ENCODE results near the gene DLGAP1. TPM values are rescaled to one million over a fixed set of nuclear protein-coding genes. Genes with fewer than 3 reads are reported as not detected.

DLGAP1 gene
- total and polyA plus RNA-seq, 5 experiments from 2014 or later: not detected

DNA sequence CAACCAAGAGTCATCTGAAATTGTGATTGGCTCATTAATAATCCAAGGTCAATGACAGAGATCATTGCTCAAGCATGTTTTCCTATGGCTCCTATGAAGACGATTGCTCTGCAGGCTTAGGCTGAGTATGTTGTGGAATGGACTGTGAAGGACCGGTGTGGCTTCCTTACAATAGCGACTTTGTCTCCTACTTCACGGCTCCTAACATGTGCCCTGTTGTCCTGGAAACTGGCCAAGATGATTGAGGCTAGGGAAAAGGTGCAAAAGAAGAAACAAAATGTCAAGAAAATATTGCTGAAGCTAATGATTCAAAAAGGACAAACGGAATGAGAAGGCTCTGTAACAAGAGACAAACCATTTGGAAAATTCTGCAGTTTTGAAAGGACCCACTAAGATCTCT lies 24.3 kb downstream of the DLGAP1 start:
- DNase-seq (no peak), ATAC-seq (no peak)
- peak overlapping the region in 1 of 10 donors; percentile 15 for H3K27ac Mint-ChIP-seq
- H3K27me3 Mint-ChIP-seq: no peaks in the 10 kb centered on the region
- POLR2A ChIA-PET: no interaction called here
- peaks cover 0 to 16% (median 2%) of the 10 kb centered on the region in 9 donors for H3K9me3 Mint-ChIP-seq
- H3K36me3 Mint-ChIP-seq: no peaks in the 10 kb centered on the region
- H3K4me3 Mint-ChIP-seq: no peak overlapping the region
- H3K4me1 Mint-ChIP-seq: no peaks in the 10 kb centered on the region

DNA sequence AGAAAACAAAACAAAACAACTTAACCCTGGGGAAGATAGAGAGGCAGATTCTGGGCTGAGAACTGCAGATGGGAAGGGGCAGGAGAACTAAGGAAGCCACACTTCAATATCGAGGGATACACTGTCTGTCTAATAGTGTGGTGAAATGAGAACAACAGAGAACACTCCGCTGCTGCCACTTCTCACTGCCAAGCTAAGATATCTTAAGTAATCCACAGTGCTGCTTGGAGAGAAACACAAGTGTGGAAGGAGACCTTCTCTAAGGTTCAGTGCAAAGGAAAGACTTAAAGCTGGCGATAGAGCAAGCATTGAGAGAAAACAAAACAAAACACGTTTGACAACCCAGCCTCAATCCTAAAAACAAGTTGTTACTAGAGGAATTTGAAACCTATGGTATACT lies 37.4 kb downstream of the DLGAP1 start:
- DNase-seq (no peak), ATAC-seq (no peak)
- Mint-ChIP-seq H3K4me1 (no peaks in the 10 kb centered on the region), H3K36me3 (no peaks in the 10 kb centered on the region), H3K9me3 (peaks cover 2 to 35% (median 7%) of the 10 kb centered on the region in 9 donors), H3K4me3 (no peak overlapping the region), H3K27me3 (no peaks in the 10 kb centered on the region), H3K27ac (no peak overlapping the region)
- POLR2A ChIA-PET: no interaction called here

DNA sequence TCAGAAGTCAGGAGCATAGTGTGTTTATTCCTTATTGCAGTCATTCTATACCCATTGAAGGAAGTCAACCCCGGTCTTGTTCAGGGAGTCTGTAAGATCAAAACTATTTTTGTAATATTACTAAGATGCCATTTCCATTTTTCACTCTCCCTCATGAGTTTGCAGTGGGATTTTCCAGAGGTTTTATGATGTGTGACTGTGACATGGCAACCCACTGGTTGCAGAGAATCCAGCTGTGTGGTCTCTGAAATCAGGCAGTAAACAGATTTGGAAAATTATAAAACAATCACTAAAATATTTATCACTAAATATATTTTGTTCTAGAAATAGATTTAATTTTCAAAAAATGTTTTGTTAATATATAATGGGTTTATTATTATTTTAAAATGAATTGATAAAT lies 38.1 kb downstream of the DLGAP1 start:
- no peaks in the 10 kb centered on the region for H3K4me1 Mint-ChIP-seq
- no peaks in the 10 kb centered on the region for H3K27me3 Mint-ChIP-seq
- peaks cover 2 to 35% (median 7%) of the 10 kb centered on the region in 9 donors for H3K9me3 Mint-ChIP-seq
- ATAC-seq: no peak
- H3K36me3 Mint-ChIP-seq: no peaks in the 10 kb centered on the region
- H3K27ac Mint-ChIP-seq: no peak overlapping the region
- DNase-seq: no peak
- no peak overlapping the region for H3K4me3 Mint-ChIP-seq
- POLR2A ChIA-PET: no interaction called here

DNA sequence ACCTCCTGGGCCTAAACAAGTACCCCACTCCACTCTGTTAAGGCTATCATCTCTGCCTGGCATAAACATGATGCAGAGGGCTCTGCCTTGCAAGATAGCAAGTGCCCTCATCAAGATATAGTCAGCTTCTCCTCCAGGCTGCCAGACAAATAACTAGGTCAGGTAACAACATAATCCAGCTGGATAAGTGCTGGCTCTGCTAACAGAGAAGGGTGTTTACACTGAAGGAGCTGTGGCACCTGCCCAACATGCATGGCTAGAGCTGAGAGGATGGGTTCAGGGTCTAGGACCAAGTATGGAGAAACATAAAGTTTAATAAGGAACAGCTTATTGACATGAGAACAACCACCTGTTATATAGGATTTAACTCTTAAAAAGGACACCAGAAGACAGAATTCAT lies 42.8 kb downstream of the DLGAP1 start:
- no peak overlapping the region for H3K4me3 Mint-ChIP-seq
- no peaks in the 10 kb centered on the region for H3K27me3 Mint-ChIP-seq
- peaks cover 0 to 8% (median 3%) of the 10 kb centered on the region in 9 donors for H3K9me3 Mint-ChIP-seq
- POLR2A ChIA-PET: no interaction called here
- no peaks in the 10 kb centered on the region for H3K36me3 Mint-ChIP-seq
- ATAC-seq: no peak
- H3K4me1 Mint-ChIP-seq: no peaks in the 10 kb centered on the region
- H3K27ac Mint-ChIP-seq: no peak overlapping the region
- DNase-seq: no peak

DNA sequence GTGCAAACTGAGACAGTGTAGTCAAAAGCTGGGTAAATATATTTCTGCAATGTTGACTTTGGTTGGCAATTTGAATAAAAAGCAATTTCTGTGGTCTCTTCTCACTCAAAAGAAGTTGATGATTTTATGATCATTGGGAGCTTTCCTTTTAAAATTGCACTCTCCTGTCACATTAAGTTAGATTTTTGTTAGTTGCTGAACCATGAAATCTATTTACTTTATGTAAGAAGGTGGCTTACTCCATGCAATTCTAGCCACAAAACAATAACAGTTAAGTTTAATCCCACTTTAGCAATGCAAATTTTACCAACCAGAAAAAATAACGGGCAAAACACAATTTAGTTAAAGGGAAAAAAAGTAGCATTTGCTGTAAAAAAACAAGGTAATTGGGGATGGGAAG lies 48.3 kb downstream of the DLGAP1 start:
- H3K27me3 Mint-ChIP-seq: no peaks in the 10 kb centered on the region
- no peak overlapping the region for H3K4me3 Mint-ChIP-seq
- peaks cover 0 to 15% (median 4%) of the 10 kb centered on the region in 9 donors for H3K9me3 Mint-ChIP-seq
- H3K4me1 Mint-ChIP-seq: no peaks in the 10 kb centered on the region
- no peaks in the 10 kb centered on the region for H3K36me3 Mint-ChIP-seq
- DNase-seq (no peak), ATAC-seq (no peak)
- POLR2A ChIA-PET: no interaction called here
- no peak overlapping the region for H3K27ac Mint-ChIP-seq

DNA sequence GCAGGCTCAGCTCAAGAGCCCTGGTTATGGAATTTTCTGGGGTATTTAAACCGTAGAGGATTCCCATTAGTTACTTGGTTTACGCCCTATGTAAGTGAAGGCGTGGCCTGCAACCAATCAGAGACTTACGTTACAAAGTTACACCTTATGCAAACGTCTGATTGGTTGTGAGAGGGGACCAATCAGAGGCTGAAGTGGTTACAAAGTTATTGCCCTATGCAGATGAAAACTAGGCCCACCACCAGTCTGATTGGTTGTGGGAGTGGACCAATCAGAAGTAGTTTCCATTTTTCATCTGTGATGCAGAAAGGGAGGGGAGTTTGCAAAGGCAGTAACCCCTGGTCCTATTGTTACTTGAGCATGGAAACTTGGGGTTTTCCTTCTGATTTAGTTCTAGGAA lies 49.1 kb downstream of the DLGAP1 start:
- Mint-ChIP-seq H3K9me3 (peaks cover 0 to 15% (median 3%) of the 10 kb centered on the region in 9 donors), H3K27me3 (no peaks in the 10 kb centered on the region), H3K36me3 (no peaks in the 10 kb centered on the region), H3K27ac (no peak overlapping the region), H3K4me1 (no peaks in the 10 kb centered on the region), H3K4me3 (no peak overlapping the region)
- no peak for DNase-seq
- POLR2A ChIA-PET: no interaction called here
- ATAC-seq: no peak

DNA sequence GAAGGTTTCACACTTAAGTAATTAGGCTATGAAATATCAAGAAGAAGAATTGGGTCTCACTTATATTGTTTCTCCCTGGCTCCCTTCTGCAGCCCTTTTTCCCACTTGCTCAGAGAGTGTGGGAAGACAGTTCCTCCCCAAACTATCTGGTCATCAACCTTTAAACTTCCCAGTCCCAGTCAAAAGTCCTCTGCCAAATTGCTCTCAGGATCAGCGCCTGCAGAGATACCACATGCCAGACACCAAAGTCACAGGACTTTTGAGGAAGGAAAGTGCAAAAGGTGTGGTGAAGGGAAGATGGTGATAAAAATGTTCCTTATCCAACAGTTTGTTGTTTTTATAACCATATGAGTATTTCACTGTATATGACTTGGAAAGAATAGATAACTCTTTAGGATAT lies 51.3 kb downstream of the DLGAP1 start:
- Mint-ChIP-seq H3K27ac (no peak overlapping the region), H3K27me3 (no peaks in the 10 kb centered on the region), H3K4me3 (no peak overlapping the region), H3K4me1 (no peaks in the 10 kb centered on the region), H3K9me3 (peaks cover 0 to 15% (median 4%) of the 10 kb centered on the region in 9 donors), H3K36me3 (no peaks in the 10 kb centered on the region)
- DNase-seq: no peak
- POLR2A ChIA-PET: no interaction called here
- no peak for ATAC-seq

DNA sequence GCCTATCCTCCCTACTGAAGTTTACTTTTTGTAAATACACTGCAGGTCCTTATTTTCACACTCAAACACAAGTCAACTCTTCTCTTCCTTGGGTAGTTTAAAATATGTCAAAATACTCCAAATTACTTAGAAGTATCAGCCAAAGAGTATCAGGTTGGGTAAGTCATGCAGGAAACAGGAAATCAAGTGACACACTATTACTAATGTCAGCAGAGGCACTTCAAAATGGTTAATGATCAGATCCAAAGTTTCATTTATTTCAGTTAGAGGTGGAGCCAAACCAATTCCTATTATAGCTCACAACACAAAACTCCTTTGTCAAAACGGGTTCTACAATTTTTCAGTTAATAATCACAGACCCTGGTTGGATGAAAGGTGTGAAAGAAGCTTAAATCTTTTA lies 54.2 kb downstream of the DLGAP1 start:
- ATAC-seq (no peak), DNase-seq (no peak)
- POLR2A ChIA-PET: no interaction called here
- no peak overlapping the region for H3K27ac Mint-ChIP-seq
- H3K4me1 Mint-ChIP-seq: no peaks in the 10 kb centered on the region
- H3K36me3 Mint-ChIP-seq: no peaks in the 10 kb centered on the region
- H3K9me3 Mint-ChIP-seq: peaks cover 0 to 18% (median 3%) of the 10 kb centered on the region in 9 donors
- no peaks in the 10 kb centered on the region for H3K27me3 Mint-ChIP-seq
- H3K4me3 Mint-ChIP-seq: no peak overlapping the region

DNA sequence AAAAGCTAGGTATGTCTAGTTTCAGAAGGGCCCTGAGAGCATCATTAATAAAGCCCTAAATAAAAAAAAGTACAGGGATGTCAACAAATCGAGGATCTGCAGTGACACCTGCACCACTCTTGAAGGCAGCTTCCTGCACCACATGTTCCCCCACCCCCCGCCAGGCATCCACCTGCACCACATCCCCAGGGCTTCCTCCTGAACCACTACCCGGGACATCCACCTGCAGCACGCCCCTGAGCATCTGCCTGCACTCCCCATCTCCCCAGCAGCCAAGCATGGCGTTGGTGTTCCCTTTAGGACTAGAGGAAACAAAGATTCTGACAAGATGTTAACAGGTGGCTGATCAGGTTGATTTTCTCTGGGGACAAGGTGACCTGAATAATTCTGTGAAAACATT lies 55.2 kb downstream of the DLGAP1 start:
- no peaks in the 10 kb centered on the region for H3K4me1 Mint-ChIP-seq
- no peak overlapping the region for H3K4me3 Mint-ChIP-seq
- H3K36me3 Mint-ChIP-seq: no peaks in the 10 kb centered on the region
- POLR2A ChIA-PET: no interaction called here
- ATAC-seq (no peak), DNase-seq (no peak)
- no peaks in the 10 kb centered on the region for H3K27me3 Mint-ChIP-seq
- H3K27ac Mint-ChIP-seq: no peak overlapping the region
- peaks cover 0 to 15% (median 0%) of the 10 kb centered on the region in 9 donors for H3K9me3 Mint-ChIP-seq

DNA sequence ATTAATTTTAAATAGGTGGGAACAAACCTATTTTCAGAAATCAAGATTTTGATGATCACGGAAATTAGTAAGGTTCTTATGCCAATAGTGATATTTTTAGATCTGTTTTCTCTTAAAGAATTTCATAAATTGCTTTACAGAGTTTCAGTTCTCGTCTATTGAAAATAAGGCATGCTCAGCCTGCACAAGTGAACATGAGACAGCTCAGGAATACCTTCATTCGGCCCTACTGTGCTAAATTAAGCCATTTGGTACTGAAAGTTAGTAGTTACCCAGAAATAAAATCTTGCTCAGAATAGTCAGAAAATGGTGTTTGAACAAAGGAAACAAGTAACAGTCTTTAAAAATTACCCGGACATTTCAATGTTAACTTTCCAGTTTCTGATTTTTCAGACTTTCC lies 60.4 kb downstream of the DLGAP1 start:
- no peaks in the 10 kb centered on the region for H3K27me3 Mint-ChIP-seq
- no peak overlapping the region for H3K4me3 Mint-ChIP-seq
- DNase-seq (no peak), ATAC-seq (no peak)
- no peaks in the 10 kb centered on the region for H3K4me1 Mint-ChIP-seq
- H3K9me3 Mint-ChIP-seq: peaks cover 0 to 35% (median 5%) of the 10 kb centered on the region in 9 donors
- no peak overlapping the region for H3K27ac Mint-ChIP-seq
- no peaks in the 10 kb centered on the region for H3K36me3 Mint-ChIP-seq
- POLR2A ChIA-PET: no interaction called here

DNA sequence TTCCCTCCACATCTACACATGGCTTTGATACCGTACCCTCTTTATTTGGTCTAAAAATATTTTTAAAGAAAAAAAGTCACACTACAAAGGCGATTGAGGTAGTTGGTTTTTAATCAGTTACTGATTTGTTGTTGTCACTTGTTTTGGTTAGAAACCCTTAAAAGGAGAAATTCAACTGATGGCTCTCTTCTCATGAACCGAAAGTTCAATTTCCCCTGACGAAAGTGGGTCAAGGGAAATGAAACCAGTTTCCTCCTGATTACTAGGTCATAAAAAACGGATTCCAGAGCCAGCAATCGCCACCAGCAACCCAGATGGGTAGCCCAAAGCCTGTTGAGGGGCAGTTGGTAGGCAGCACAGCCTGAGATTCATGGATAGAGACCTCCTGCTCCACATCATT lies 63.2 kb downstream of the DLGAP1 start:
- no peak overlapping the region for H3K27ac Mint-ChIP-seq
- no peaks in the 10 kb centered on the region for H3K36me3 Mint-ChIP-seq
- peaks cover 0 to 51% (median 7%) of the 10 kb centered on the region in 9 donors for H3K9me3 Mint-ChIP-seq
- H3K4me3 Mint-ChIP-seq: no peak overlapping the region
- POLR2A ChIA-PET: no interaction called here
- DNase-seq (no peak), ATAC-seq (no peak)
- no peaks in the 10 kb centered on the region for H3K27me3 Mint-ChIP-seq
- no peaks in the 10 kb centered on the region for H3K4me1 Mint-ChIP-seq

DNA sequence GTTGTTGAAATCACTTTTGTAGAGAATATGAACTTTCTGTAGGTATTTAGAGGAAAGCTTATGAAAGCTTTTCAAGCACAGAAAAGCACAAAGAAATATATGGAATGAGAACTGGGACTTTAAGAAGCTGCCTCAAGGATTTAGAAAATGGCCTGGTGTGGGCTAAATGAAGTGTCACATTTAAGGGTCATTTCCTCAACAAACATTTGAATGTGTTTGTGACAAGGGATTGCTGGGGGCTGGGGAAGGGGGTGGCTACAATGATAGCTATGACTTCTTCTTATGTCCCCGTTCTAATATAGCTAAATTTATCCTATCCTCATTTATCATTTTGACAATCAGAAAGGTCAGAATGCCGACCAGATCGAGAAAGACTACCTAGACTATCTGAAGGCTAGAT lies 69.2 kb downstream of the DLGAP1 start:
- Mint-ChIP-seq H3K27ac (no peak overlapping the region), H3K4me3 (no peak overlapping the region), H3K36me3 (no peaks in the 10 kb centered on the region), H3K9me3 (peaks cover 0 to 30% (median 2%) of the 10 kb centered on the region in 9 donors), H3K4me1 (no peaks in the 10 kb centered on the region), H3K27me3 (no peaks in the 10 kb centered on the region)
- POLR2A ChIA-PET: no interaction called here
- no peak for DNase-seq
- ATAC-seq: no peak

DNA sequence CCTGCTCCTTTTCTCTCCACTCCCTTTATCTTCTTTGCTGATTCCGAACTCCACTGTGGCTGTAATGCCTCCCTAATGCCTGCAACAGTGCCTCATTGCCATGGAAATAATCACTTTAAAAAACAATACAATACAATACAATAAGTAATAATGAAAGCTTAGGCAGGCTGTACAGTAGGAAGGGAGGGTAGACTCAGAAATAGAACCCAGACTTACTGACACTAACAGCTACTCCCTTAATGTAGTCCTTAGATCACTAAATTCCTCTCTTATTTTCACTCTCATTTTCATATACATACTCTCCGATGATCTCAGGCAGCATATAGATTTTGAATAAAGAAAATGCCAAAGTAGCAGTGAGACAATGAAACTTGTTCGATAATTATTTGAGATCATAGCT lies 70.2 kb downstream of the DLGAP1 start:
- POLR2A ChIA-PET: no interaction called here
- no peak for DNase-seq
- no peaks in the 10 kb centered on the region for H3K27me3 Mint-ChIP-seq
- peaks cover 0 to 24% (median 2%) of the 10 kb centered on the region in 9 donors for H3K9me3 Mint-ChIP-seq
- no peaks in the 10 kb centered on the region for H3K4me1 Mint-ChIP-seq
- no peak overlapping the region for H3K27ac Mint-ChIP-seq
- H3K4me3 Mint-ChIP-seq: no peak overlapping the region
- ATAC-seq: no peak
- H3K36me3 Mint-ChIP-seq: no peaks in the 10 kb centered on the region

DNA sequence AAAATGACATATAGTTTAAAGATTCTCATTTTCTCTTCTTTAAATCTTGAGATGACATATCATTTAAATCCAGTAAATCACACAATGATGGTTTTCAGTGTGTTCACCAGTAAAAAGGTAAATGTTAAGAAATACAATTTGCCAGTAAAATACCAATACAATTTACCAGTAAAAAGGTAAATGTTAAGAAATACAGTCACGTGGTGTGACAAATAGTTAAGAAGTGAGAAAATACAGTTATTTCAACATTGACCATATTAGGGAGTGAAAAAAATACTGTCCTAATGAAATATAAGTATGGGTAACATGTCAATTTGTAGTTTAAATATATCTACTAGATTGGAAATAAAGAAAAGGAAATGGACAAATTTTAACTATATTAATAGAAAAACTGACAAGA lies 80.5 kb downstream of the DLGAP1 start:
- H3K9me3 Mint-ChIP-seq: peaks cover 0 to 39% (median 0%) of the 10 kb centered on the region in 9 donors
- H3K4me1 Mint-ChIP-seq: no peaks in the 10 kb centered on the region
- ATAC-seq: no peak
- H3K36me3 Mint-ChIP-seq: no peaks in the 10 kb centered on the region
- H3K4me3 Mint-ChIP-seq: no peak overlapping the region
- H3K27ac Mint-ChIP-seq: no peak overlapping the region
- DNase-seq: no peak
- H3K27me3 Mint-ChIP-seq: no peaks in the 10 kb centered on the region
- POLR2A ChIA-PET: no interaction called here

DNA sequence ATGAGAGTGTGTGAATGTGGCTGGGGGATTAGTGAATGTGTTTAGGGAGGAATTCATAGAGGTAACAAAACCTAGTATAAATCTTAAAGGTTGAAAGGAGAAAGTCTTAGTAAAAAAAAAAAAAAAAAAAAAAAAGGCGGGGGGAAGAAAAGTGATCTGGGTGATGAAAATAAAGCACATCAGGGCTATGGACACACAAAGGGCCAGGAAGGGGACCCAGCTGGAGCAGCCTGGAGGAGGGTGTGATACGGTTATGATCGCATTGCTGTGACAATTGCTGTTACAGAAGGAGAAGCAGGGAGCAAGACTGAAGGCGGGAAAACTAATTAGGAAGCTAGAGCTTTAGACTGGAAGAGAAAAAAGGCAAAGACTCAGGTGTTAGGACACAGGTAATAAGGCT lies 85.4 kb downstream of the DLGAP1 start:
- H3K4me1 Mint-ChIP-seq: no peaks in the 10 kb centered on the region
- DNase-seq (no peak), ATAC-seq (no peak)

More for the DNA sequence above, 85.4 kb downstream of the DLGAP1 start:
- Mint-ChIP-seq H3K9me3 (peaks cover 0 to 33% (median 3%) of the 10 kb centered on the region in 9 donors), H3K4me3 (no peak overlapping the region), H3K36me3 (no peaks in the 10 kb centered on the region), H3K27ac (no peak overlapping the region), H3K27me3 (no peaks in the 10 kb centered on the region)
- POLR2A ChIA-PET: no interaction called here
